Measurements from ENCODE around the gene ALK.
A peak's percentile ranks its signal among the peaks of the same experiment; 100 is the strongest.
"Not testable (repeated sequence)": the region's sequence is repeated elsewhere in the genome, so short reads cannot be mapped to it uniquely, and the experiment has no call there.

Gene ALK

GRCh38 chr2:29829841-29830240 lies 91.5 kb downstream of the ALK start:
- Histone ChIP-seq H3K36me3 (ENCODE audit: control insufficient read depth, insufficient read depth, low read length) (no peaks in the 10 kb centered on the region), H3K27me3 (ENCODE audit: control insufficient read depth, insufficient read depth, low read length) (no peaks in the 10 kb centered on the region), H3K4me1 (ENCODE audit: control insufficient read depth, insufficient read depth, low read length) (peaks cover 5% of the 10 kb centered on the region), H3K4me3 (ENCODE audit: low read length) (no peak overlapping the region), H3K27ac (ENCODE audit: low read depth, low read length) (no peak overlapping the region), H3K9ac (ENCODE audit: low read length) (no peak overlapping the region)

GRCh38 chr2:29824145-29824544 lies 97.2 kb downstream of the ALK start:
- H3K27ac ChIP-seq (ENCODE audit: low read depth, low read length); H3K9ac ChIP-seq (ENCODE audit: low read length): not testable (repeated sequence)

GRCh38 chr2:29821591-29821990 lies 99.8 kb downstream of the ALK start:
- H3K36me3 ChIP-seq (ENCODE audit: control insufficient read depth, insufficient read depth, low read length): no peaks in the 10 kb centered on the region
- peaks cover 12% of the 10 kb centered on the region for H3K4me1 ChIP-seq (ENCODE audit: control insufficient read depth, insufficient read depth, low read length)
- no peaks in the 10 kb centered on the region for H3K27me3 ChIP-seq (ENCODE audit: control insufficient read depth, insufficient read depth, low read length)
- no peak overlapping the region for H3K27ac ChIP-seq (ENCODE audit: low read depth, low read length)
- H3K9ac ChIP-seq (ENCODE audit: low read length): no peak overlapping the region
- H3K4me3 ChIP-seq (ENCODE audit: low read length): no peak overlapping the region

More at GRCh38 chr2:29824145-29824544, 97.2 kb downstream of the ALK start:
- H3K4me3 ChIP-seq (ENCODE audit: low read length); H3K27me3 ChIP-seq (ENCODE audit: control insufficient read depth, insufficient read depth, low read length); H3K36me3 ChIP-seq (ENCODE audit: control insufficient read depth, insufficient read depth, low read length); H3K4me1 ChIP-seq (ENCODE audit: control insufficient read depth, insufficient read depth, low read length): not testable (repeated sequence)

- Histone ChIP-seq H3K9ac (ENCODE audit: low read length) (no peak overlapping the region), H3K4me1 (ENCODE audit: control insufficient read depth, insufficient read depth, low read length) (peaks cover 12% of the 10 kb centered on the region), H3K4me3 (ENCODE audit: low read length) (no peak overlapping the region), H3K27ac (ENCODE audit: low read depth, low read length) (no peak overlapping the region), H3K36me3 (ENCODE audit: control insufficient read depth, insufficient read depth, low read length) (no peaks in the 10 kb centered on the region), H3K27me3 (ENCODE audit: control insufficient read depth, insufficient read depth, low read length) (no peaks in the 10 kb centered on the region)
These were observed 101.8 kb downstream of the ALK start for GRCh38 chr2:29819570-29819969.

GRCh38 chr2:29817801-29818680 lies 103.3 kb downstream of the ALK start:
- peaks cover 12% of the 10 kb centered on the region for H3K4me1 ChIP-seq (ENCODE audit: control insufficient read depth, insufficient read depth, low read length)
- H3K36me3 ChIP-seq (ENCODE audit: control insufficient read depth, insufficient read depth, low read length): no peaks in the 10 kb centered on the region
- no peak overlapping the region for H3K9ac ChIP-seq (ENCODE audit: low read length)
- H3K27me3 ChIP-seq (ENCODE audit: control insufficient read depth, insufficient read depth, low read length): no peaks in the 10 kb centered on the region
- no peak overlapping the region for H3K4me3 ChIP-seq (ENCODE audit: low read length)
- peak overlapping the region; percentile 69 for H3K27ac ChIP-seq (ENCODE audit: low read depth, low read length)

- Histone ChIP-seq H3K27ac (ENCODE audit: low read depth, low read length) (peak overlapping the region; percentile 69), H3K27me3 (ENCODE audit: control insufficient read depth, insufficient read depth, low read length) (no peaks in the 10 kb centered on the region), H3K4me3 (ENCODE audit: low read length) (no peak overlapping the region), H3K4me1 (ENCODE audit: control insufficient read depth, insufficient read depth, low read length) (peaks cover 12% of the 10 kb centered on the region), H3K36me3 (ENCODE audit: control insufficient read depth, insufficient read depth, low read length) (no peaks in the 10 kb centered on the region), H3K9ac (ENCODE audit: low read length) (no peak overlapping the region)
These were observed 104.1 kb downstream of the ALK start for GRCh38 chr2:29817299-29817698.

- Histone ChIP-seq H3K27ac (ENCODE audit: low read depth, low read length) (no peak overlapping the region), H3K4me1 (ENCODE audit: control insufficient read depth, insufficient read depth, low read length) (peaks cover 12% of the 10 kb centered on the region), H3K36me3 (ENCODE audit: control insufficient read depth, insufficient read depth, low read length) (no peaks in the 10 kb centered on the region), H3K27me3 (ENCODE audit: control insufficient read depth, insufficient read depth, low read length) (no peaks in the 10 kb centered on the region), H3K9ac (ENCODE audit: low read length) (no peak overlapping the region), H3K4me3 (ENCODE audit: low read length) (no peak overlapping the region)
These were observed 104.7 kb downstream of the ALK start for GRCh38 chr2:29816651-29817050.

GRCh38 chr2:29811378-29811777 lies 110.0 kb downstream of the ALK start:
- no peak overlapping the region for H3K9ac ChIP-seq (ENCODE audit: low read length)
- H3K4me3 ChIP-seq (ENCODE audit: low read length): no peak overlapping the region
- no peaks in the 10 kb centered on the region for H3K4me1 ChIP-seq (ENCODE audit: control insufficient read depth, insufficient read depth, low read length)
- H3K27ac ChIP-seq (ENCODE audit: low read depth, low read length): no peak overlapping the region
- no peaks in the 10 kb centered on the region for H3K27me3 ChIP-seq (ENCODE audit: control insufficient read depth, insufficient read depth, low read length)
- H3K36me3 ChIP-seq (ENCODE audit: control insufficient read depth, insufficient read depth, low read length): no peaks in the 10 kb centered on the region

GRCh38 chr2:29810956-29811355 lies 110.4 kb downstream of the ALK start:
- no peaks in the 10 kb centered on the region for H3K36me3 ChIP-seq (ENCODE audit: control insufficient read depth, insufficient read depth, low read length)
- no peaks in the 10 kb centered on the region for H3K27me3 ChIP-seq (ENCODE audit: control insufficient read depth, insufficient read depth, low read length)
- H3K4me3 ChIP-seq (ENCODE audit: low read length): no peak overlapping the region
- no peak overlapping the region for H3K27ac ChIP-seq (ENCODE audit: low read depth, low read length)
- H3K9ac ChIP-seq (ENCODE audit: low read length): no peak overlapping the region
- no peaks in the 10 kb centered on the region for H3K4me1 ChIP-seq (ENCODE audit: control insufficient read depth, insufficient read depth, low read length)

GRCh38 chr2:29808321-29808720 lies 113.1 kb downstream of the ALK start:
- no peaks in the 10 kb centered on the region for H3K27me3 ChIP-seq (ENCODE audit: control insufficient read depth, insufficient read depth, low read length)
- H3K36me3 ChIP-seq (ENCODE audit: control insufficient read depth, insufficient read depth, low read length): no peaks in the 10 kb centered on the region
- H3K4me3 ChIP-seq (ENCODE audit: low read length): no peak overlapping the region
- no peak overlapping the region for H3K27ac ChIP-seq (ENCODE audit: low read depth, low read length)
- no peak overlapping the region for H3K9ac ChIP-seq (ENCODE audit: low read length)
- H3K4me1 ChIP-seq (ENCODE audit: control insufficient read depth, insufficient read depth, low read length): no peaks in the 10 kb centered on the region

- H3K27ac ChIP-seq (ENCODE audit: low read depth, low read length): no peak overlapping the region
These were observed 114.3 kb downstream of the ALK start for GRCh38 chr2:29807082-29807481.

GRCh38 chr2:29806461-29806860 lies 114.9 kb downstream of the ALK start:
- Histone ChIP-seq H3K27me3 (ENCODE audit: control insufficient read depth, insufficient read depth, low read length) (no peaks in the 10 kb centered on the region), H3K4me1 (ENCODE audit: control insufficient read depth, insufficient read depth, low read length) (no peaks in the 10 kb centered on the region), H3K36me3 (ENCODE audit: control insufficient read depth, insufficient read depth, low read length) (no peaks in the 10 kb centered on the region), H3K4me3 (ENCODE audit: low read length) (no peak overlapping the region), H3K9ac (ENCODE audit: low read length) (no peak overlapping the region), H3K27ac (ENCODE audit: low read depth, low read length) (no peak overlapping the region)

More at GRCh38 chr2:29807082-29807481, 114.3 kb downstream of the ALK start:
- no peak overlapping the region for H3K9ac ChIP-seq (ENCODE audit: low read length)
- no peak overlapping the region for H3K4me3 ChIP-seq (ENCODE audit: low read length)
- H3K4me1 ChIP-seq (ENCODE audit: control insufficient read depth, insufficient read depth, low read length): no peaks in the 10 kb centered on the region
- H3K27me3 ChIP-seq (ENCODE audit: control insufficient read depth, insufficient read depth, low read length): no peaks in the 10 kb centered on the region
- H3K36me3 ChIP-seq (ENCODE audit: control insufficient read depth, insufficient read depth, low read length): no peaks in the 10 kb centered on the region

- no peak overlapping the region for H3K27ac ChIP-seq (ENCODE audit: low read depth, low read length)
- no peak overlapping the region for H3K9ac ChIP-seq (ENCODE audit: low read length)
- no peaks in the 10 kb centered on the region for H3K4me1 ChIP-seq (ENCODE audit: control insufficient read depth, insufficient read depth, low read length)
- H3K4me3 ChIP-seq (ENCODE audit: low read length): no peak overlapping the region
- H3K27me3 ChIP-seq (ENCODE audit: control insufficient read depth, insufficient read depth, low read length): no peaks in the 10 kb centered on the region
- no peaks in the 10 kb centered on the region for H3K36me3 ChIP-seq (ENCODE audit: control insufficient read depth, insufficient read depth, low read length)
These were observed 116.7 kb downstream of the ALK start for GRCh38 chr2:29804671-29805070.
